ENCODE data around the gene CCDC183. TPM values are rescaled to one million over a fixed set of nuclear protein-coding genes. Genes with fewer than 3 reads are reported as not detected.
A peak's percentile ranks its signal among the peaks of the same experiment; 100 is the strongest.

Gene CCDC183
- total RNA-seq, 1 experiment from 2014 or later: 1.1 TPM

- no peak overlapping the region for H3K4me2 ChIP-seq (ENCODE audit: insufficient read depth, insufficient read length, low read length)
- no peak overlapping the region for H3K4ac ChIP-seq (ENCODE audit: low read depth, low read length)
- H2BK120ac ChIP-seq (ENCODE audit: low read depth, low read length, poor library complexity, severe bottlenecking): no peak overlapping the region
- H3K27ac Mint-ChIP-seq: peak overlapping the region in 1 of 3 experiments; percentile 33; a peak in 1 of 7 replicates
- no CpG with 5 or more reads among the region's 1 CpG for WGBS (ENCODE audit: extremely low coverage, insufficient read length, low lambda C conversion rate)
- peaks cover 5% of the 10 kb centered on the region for H3K79me1 ChIP-seq (ENCODE audit: insufficient read depth, low read depth, low read length, poor library complexity, severe bottlenecking)
- no peaks in the 10 kb centered on the region for H3K9me3 ChIP-seq (ENCODE audit: control insufficient read depth, low read depth, low read length)
- no peaks in the 10 kb centered on the region; the same call in 1 of the 2 replicates for H3K79me2 ChIP-seq (ENCODE audit: insufficient read depth, low read length)
- H3K56ac ChIP-seq (ENCODE audit: insufficient read length, low read depth, low read length): no peak overlapping the region
- no peak overlapping the region for H3K4me3 Mint-ChIP-seq
- no peak overlapping the region for H3K18ac ChIP-seq (ENCODE audit: insufficient read length, low read depth, low read length)
- H3K9me3 Mint-ChIP-seq: no peaks in the 10 kb centered on the region; a peak in 1 of 5 replicates
- H2BK15ac ChIP-seq (ENCODE audit: low read depth, low read length): no peak overlapping the region
- H3K36me3 Mint-ChIP-seq (ENCODE audit: insufficient read depth in 1 of 3, low read depth in 3 of 3): peaks cover 33 to 68% (median 60%) of the 10 kb centered on the region in 3 experiments
- no peaks in the 10 kb centered on the region for H4K20me1 ChIP-seq (ENCODE audit: control insufficient read depth, insufficient read depth, insufficient read length)
- H3K4me1 Mint-ChIP-seq: peaks cover 0 to 3% of the 10 kb centered on the region in 2 experiments; a peak in 2 of 4 replicates
- H3K27ac ChIP-seq (ENCODE audit: insufficient read length, low read depth, low read length): no peak overlapping the region
- H4K8ac ChIP-seq (replicated peaks; ENCODE audit: insufficient read length, low read depth, low read length): no peak overlapping the region
- no peak overlapping the region for H3T11ph ChIP-seq (ENCODE audit: low read length)
- H2AFZ ChIP-seq (ENCODE audit: low read length): no peak overlapping the region
- H3K9ac ChIP-seq (ENCODE audit: extremely low read depth, insufficient read length, low read length): no peak overlapping the region
- H2BK5ac ChIP-seq (ENCODE audit: insufficient read length, low read length): no peak overlapping the region
- DNase-seq: no peak
- no peak overlapping the region for H2BK12ac ChIP-seq (ENCODE audit: insufficient read length, low read depth, low read length)
- no peak overlapping the region for H2BK20ac ChIP-seq (ENCODE audit: low read depth, low read length, poor library complexity, severe bottlenecking)
- no peaks in the 10 kb centered on the region for H3K23me2 ChIP-seq (ENCODE audit: insufficient read length, low read depth, low read length, poor library complexity, severe bottlenecking)
- H2AK5ac ChIP-seq (ENCODE audit: insufficient read length, low read length): no peak overlapping the region
- no peak for TF ChIP-seq CTCF (conservative IDR thresholded peaks at IDR 0.05)
- H3K27me3 ChIP-seq (ENCODE audit: insufficient read depth, low read length): no peaks in the 10 kb centered on the region
- H4K91ac ChIP-seq (ENCODE audit: insufficient read length, low read depth, low read length): no peak overlapping the region
- H4K5ac ChIP-seq (ENCODE audit: insufficient read length, low read depth, low read length): no peak overlapping the region
- H3K23ac ChIP-seq (ENCODE audit: insufficient read length, low read depth, low read length): no peak overlapping the region
- no peak overlapping the region for H3K14ac ChIP-seq (ENCODE audit: insufficient read depth, low read length)
- no peaks in the 10 kb centered on the region for H3K4me1 ChIP-seq (ENCODE audit: insufficient read depth, low read length)
- H3K27me3 Mint-ChIP-seq (ENCODE audit: low read depth): no peaks in the 10 kb centered on the region
Measured at GRCh38 chr9:136815422-136815782, 19.3 kb downstream of the CCDC183 start.
